Activated CD4-positive, alpha-beta T cell treated with anti-CD3 and anti-CD28 coated beads, Interleukin-2, amount 50 U/mL, for 16 hours (primary cell): ENCODE results near the gene MARCO.

Experiments
- DNase-seq: peaks from one replicate; pipeline ENCODE4 v3.0.0-alpha.2; 2020

The MARCO gene

GRCh38 chr2:118942031-118942430 lies at the start of gene MARCO:
Gene MARCO (plus strand): TSS chr2:118942194. CDS start chr2:118942301, 107 bp downstream.
- DNase-seq, result no peak

GRCh38 chr2:118893100-118893499 lies 48.9 kb upstream of the MARCO start:
- DNase-seq, result no peak

- no peak for DNase-seq
Observed at GRCh38 chr2:118902266-118903028, 39.5 kb upstream of the MARCO start.

GRCh38 chr2:118903029-118903351 lies 39.0 kb upstream of the MARCO start:
- no peak for DNase-seq

- no peak for DNase-seq
Observed at GRCh38 chr2:118903551-118904479, 38.2 kb upstream of the MARCO start.

- DNase-seq, result no peak
Observed at GRCh38 chr2:118905206-118905605, 36.8 kb upstream of the MARCO start.

- DNase-seq, result no peak
Observed at GRCh38 chr2:118906186-118906585, 35.8 kb upstream of the MARCO start.

- DNase-seq, result no peak
Observed at GRCh38 chr2:118907759-118908158, 34.2 kb upstream of the MARCO start.

- no peak for DNase-seq
Observed at GRCh38 chr2:118909191-118909590, 32.8 kb upstream of the MARCO start.

- no peak for DNase-seq
Observed at GRCh38 chr2:118911166-118911856, 30.7 kb upstream of the MARCO start.

- DNase-seq, result no peak
Observed at GRCh38 chr2:118911936-118912335, 30.1 kb upstream of the MARCO start.

GRCh38 chr2:118913131-118913802 lies 28.7 kb upstream of the MARCO start:
- DNase-seq, result no peak

GRCh38 chr2:118913803-118914645 lies 28.0 kb upstream of the MARCO start:
- DNase-seq, result no peak

GRCh38 chr2:118914721-118915453 lies 27.1 kb upstream of the MARCO start:
- DNase-seq, result no peak

- no peak for DNase-seq
Observed at GRCh38 chr2:118918017-118918416, 24.0 kb upstream of the MARCO start.

GRCh38 chr2:118921646-118922045 lies 20.3 kb upstream of the MARCO start:
- DNase-seq, result no peak

GRCh38 chr2:118922254-118922653 lies 19.7 kb upstream of the MARCO start:
- DNase-seq, result no peak

- no peak for DNase-seq
Observed at GRCh38 chr2:118923371-118923770, 18.6 kb upstream of the MARCO start.

GRCh38 chr2:118925476-118925875 lies 16.5 kb upstream of the MARCO start:
- DNase-seq, result no peak

- DNase-seq, result no peak
Observed at GRCh38 chr2:118925981-118926380, 16.0 kb upstream of the MARCO start.

GRCh38 chr2:118929059-118929458 lies 12.9 kb upstream of the MARCO start:
- no peak for DNase-seq
